Measurements from ENCODE around the gene ABCG4.
"Not testable (repeated sequence)": the region's sequence is repeated elsewhere in the genome, so short reads cannot be mapped to it uniquely, and the experiment has no call there.

Gene ABCG4

DNA sequence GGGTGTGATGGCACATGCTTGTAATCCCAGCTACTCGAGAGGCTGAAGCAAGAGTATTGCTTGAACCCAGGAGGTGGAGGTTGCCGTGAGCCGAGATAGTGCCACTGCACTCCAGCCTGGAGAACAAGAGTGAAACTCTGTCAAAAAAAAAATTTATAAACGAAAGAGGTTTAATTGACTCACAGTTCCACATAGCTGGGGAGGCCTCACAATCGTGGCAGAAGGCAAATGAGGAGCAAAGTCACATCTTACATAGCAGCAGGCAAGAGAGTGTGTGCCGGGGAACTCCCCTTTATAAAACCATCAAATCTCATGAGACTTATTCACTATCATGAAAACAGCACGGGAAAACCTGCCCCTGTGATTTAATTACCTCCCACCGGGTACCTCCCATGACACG lies 35.5 kb downstream of the ABCG4 start:
- not testable (repeated sequence) for DNase-seq (ENCODE audit: low read depth)

DNA sequence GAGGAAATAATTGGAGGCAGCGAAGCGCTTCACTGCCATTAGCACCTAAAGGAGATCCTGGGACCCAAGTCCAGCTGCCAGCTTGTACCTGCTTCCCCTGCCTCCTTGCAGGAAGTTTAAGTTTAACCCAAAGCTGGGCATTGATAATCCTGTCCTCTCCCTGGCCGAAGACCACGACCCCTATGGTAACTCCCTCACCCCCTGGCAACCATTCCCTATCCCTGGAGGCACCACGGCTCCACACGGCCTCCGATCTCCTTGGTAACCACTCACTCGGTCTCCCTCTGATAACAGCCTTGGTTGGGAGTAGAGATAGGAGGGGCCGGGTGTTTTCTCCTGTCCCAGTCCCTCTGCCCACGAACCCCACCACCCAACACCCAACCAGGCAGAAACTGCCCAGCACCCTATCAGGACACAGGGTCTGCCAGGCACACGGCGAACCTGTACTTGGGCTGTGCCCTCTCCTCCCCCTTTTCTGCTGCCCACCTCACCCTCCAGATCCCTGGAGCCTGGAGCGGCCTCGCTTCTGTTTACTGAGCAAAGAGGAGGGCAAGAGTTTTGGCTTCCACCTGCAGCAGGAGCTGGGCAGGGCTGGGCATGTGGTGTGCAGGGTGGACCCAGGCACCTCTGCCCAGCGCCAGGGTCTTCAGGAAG lies 37.3 kb downstream of the ABCG4 start:
- no peak for DNase-seq (ENCODE audit: low read depth)

DNA sequence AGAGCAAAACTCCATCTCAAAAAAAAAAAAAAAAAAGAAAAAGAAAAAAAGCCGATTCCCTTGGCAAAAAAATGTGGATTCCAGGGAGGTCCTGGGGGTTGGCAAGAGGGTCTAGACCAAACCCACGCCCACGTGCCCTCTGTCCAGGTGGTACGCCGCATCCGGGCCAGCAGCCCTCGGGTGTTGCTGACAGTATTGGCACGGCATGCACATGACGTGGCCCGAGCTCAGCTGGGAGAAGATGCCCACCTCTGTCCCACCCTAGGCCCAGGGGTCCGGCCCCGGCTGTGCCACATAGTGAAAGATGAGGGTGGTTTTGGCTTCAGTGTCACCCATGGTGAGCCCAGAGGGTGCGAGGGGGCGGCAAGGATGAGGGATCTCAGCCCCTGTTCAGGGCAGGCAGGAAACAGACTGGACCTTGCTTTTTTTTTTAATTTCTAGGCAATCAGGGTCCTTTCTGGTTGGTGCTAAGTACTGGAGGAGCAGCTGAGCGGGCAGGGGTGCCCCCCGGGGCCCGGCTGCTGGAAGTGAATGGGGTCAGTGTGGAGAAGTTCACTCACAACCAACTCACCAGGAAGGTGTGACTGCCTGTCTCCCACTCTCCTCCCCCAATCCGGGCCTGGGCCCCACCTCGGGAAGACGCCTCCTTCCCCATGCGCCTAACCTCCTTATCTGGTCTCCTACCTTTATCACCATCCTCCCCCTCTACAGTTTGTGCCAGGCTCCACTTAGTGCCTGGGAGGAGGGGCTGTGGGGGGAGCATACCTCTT lies 38.5 kb downstream of the ABCG4 start:
- no peak for DNase-seq (ENCODE audit: low read depth)

DNA sequence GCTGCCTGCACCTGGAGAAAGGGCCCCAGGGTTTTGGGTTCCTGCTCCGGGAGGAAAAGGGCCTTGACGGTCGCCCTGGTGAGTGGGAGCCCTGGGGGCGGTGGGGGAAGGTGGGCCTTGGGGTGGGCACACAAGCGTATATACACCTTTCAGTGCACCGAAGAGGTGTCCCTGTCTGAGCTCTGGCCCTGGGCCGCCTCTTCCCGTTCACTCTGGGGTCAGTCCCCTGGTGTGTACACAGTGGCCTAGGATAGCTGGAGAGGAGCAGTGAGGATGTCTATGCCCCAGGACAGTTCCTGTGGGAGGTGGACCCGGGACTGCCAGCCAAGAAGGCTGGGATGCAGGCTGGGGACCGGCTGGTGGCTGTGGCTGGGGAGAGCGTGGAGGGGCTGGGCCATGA lies 39.2 kb downstream of the ABCG4 start:
- no peak for DNase-seq (ENCODE audit: low read depth)

DNA sequence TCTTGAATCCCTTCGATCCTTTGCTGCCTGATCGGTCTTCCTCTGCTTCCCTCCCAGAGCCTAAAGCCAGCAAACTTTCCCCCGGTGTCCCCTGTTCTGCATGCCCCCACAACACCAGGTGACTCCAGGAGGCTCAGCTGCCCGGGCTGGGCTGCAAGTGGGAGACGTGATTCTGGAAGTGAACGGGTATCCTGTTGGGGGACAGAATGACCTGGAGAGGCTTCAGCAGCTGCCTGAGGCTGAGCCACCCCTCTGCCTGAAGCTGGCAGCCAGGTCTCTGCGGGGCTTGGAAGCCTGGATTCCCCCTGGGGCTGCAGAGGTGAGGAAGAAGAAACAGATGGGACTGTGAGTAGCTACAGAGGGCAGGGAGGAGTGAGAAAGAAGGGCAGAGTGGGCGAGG lies 40.0 kb downstream of the ABCG4 start:
- no peak for DNase-seq (ENCODE audit: low read depth)

DNA sequence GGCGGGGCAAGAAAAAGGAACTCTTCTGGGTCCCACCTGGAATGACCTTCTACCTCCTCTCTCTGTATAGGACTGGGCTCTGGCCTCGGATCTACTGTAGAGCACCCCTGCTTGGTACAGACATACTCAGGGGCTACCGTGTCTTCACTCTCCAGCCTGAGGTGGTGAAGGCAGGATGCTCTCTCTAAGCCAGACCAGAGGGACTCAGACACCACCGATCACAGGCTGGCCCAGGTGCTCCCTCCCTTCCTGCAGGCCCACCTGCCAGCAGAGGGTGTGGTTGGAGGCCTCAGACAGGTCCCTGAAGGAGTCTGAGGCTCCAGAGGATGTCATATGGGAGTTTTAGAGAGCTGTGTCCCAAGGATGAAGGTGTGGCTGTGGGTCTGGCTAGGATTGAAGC lies 40.5 kb downstream of the ABCG4 start:
- DNase-seq (ENCODE audit: low read depth), result no peak

DNA sequence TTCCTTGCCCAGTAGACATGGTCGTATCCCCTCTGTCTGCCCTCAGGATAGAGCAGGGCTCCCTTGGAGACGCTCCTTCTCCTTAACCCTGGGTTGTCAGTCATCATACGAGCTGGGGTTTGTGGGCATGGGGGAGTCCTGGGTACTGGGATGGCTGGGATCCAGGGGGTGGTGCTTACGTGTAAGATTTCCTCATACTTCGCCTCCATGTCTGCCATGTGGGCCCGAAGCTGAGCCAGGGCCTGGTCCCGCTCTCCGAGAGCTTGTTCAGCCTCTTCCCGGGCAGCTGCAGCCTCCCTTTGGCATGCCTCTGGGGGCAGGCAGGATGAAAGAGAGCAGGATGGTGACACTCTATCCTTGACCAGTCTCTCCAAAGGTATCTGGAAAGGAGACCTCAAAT lies 41.7 kb downstream of the ABCG4 start:
- DNase-seq (ENCODE audit: low read depth), result no peak

DNA sequence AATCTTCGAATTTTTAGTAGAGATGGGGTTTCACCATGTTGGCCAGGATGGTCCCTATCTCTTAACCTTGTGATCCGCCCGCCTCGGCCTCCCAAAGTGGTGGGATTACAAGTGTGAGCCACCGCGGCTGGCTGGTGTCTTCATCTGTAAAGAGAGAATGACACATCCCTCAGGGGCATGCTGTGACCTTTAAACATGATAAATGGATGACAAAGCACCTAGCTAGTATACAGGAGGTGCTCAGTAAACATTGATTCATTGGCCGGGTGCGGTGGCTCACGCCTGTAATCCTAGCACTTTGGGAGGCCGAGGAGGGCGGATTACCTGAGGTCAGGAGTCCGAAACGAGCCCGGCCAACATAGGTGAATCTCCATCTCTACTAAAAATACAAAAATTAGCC lies 42.4 kb downstream of the ABCG4 start:
- not testable (repeated sequence) for DNase-seq (ENCODE audit: low read depth)

DNA sequence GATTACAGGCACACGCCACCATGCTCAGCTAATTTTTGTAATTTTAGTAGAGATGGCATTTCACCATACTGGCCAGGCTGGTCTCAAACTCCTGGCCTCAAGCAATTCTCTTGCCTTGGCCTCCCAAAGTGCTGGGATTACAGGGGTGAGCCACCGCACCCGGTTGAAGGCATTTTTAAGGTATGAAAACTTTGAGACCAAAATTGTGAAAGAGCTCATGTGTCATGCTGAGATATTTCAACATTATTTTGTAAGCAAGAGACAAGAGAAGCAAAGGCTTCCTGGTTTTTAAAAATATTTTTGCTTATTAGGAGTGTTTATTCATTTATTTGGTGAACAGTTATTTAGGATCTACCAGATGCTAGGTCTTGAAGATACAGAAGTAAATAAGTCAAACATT lies 43.3 kb downstream of the ABCG4 start:
- DNase-seq (ENCODE audit: low read depth), result no peak

DNA sequence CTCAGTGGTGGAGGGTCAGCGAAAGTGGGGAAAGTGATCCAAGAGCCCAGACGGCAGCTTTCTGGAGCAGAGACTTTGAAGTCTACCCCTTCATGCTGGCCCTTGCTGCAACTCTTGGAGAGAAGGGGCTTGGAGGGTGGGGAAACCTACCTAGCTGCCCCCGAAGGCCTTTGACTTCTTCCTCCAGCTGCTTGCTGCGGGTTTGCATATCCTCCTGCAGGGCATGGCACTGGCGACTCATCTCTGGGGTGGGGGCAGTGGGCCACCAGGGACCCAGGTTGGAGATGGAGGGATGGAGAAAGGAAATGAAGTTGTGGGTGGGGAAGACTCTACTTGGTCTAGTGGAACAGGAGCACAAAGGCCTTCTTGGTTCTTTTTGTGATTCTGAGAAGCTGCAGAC lies 44.1 kb downstream of the ABCG4 start:
- no peak for DNase-seq (ENCODE audit: low read depth)

DNA sequence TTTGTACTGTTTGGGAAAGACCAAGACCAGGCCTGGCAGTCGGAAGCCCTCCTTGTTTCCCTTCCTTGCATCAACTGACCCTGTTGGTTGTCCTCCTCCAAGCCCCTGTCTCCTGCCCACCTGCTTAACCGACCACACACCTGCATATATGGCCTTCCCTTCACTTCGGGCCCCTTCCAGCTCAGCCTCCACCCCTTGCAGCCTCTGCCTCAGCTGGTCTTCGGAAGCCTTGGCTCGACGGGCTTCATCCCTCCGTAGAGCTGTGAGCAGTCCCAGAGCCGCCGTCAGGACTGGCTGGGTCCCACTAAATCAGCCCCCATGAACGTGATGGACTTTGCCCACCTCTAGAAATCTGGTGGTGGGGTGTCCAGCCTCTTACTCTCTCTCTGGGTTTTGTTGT lies 44.8 kb downstream of the ABCG4 start:
- no peak for DNase-seq (ENCODE audit: low read depth)

DNA sequence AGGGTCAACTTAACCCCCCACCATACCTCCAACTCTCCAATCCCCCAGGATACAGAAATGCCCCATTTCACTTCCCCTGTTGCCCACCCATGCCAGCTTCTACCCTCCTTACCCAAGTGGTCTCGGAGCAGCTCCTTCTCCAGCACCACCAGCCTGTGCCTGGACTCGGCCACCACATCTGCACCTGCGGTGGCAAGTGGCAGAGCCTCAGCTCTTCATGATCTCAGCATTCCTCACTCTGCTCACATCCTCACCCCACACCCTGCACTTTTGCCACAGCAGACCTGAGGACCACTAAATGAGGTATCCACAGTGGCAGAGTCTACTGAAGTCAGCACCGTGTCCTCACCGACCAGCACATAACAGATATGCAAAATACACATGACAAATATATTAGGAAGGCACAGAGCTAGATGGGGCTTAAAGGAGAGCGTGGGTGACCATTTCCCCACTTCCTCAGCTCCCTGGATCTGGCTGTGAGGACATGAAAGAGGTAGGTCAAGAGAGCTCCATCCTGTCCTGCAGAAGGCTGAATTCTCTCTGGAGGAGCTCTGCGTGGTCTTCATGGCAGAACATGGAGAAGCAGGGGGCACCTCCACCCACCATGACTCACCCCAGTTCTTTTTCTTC lies 46.1 kb downstream of the ABCG4 start:
- DNase-seq (ENCODE audit: low read depth), result no peak

DNA sequence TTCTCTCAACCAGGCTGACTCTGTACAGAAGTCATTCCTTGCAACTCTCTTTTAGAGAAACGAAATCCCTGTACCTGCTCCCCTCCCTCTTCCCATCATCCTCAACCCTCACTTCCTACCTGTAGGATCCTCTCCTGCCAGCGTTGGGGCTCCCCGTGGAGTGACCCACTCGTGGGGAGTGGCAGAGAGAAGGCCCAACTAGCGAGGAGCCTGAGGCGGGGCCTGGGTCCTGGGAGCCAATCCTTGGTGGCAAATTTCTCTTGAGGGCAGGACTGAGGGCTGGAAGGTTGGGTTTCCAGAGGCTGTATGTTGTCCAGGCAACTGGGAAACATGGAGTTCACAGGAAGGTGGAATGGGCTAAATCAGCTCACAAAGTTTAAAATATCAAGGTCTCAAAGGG lies 46.8 kb downstream of the ABCG4 start:
- no peak for DNase-seq (ENCODE audit: low read depth)

DNA sequence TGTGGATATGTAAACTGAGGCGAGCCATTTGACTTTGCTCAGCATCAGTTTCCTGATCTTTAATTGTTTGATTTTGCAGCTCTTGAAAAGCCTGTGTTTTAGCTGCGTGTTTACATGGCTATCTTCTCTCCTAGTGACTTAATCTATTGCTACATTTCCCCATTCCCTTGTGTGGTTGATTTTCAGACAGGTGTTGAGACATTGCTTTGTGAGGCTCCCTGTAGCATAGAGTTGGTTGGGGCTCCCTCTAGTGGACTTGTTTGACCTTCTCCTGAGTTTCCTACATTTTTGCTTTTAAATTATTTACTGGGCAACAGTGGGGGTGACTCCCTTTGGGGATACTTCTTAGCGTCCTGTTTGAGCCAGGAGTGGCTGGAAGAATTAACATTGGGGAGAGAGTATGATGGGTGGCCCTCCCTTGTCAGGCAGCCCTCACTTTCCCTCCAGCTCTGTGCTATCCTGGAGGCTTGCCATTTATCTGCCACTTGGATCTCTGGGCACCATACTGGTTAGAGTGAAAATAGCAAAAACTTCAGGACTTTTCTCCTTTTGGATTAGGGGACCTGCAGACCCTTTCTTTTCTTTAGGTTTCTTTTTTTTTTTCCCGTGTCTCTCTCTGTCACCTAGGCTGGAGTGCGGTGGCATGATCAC lies 48.1 kb downstream of the ABCG4 start:
- peak; percentile 63 for DNase-seq (ENCODE audit: low read depth)

DNA sequence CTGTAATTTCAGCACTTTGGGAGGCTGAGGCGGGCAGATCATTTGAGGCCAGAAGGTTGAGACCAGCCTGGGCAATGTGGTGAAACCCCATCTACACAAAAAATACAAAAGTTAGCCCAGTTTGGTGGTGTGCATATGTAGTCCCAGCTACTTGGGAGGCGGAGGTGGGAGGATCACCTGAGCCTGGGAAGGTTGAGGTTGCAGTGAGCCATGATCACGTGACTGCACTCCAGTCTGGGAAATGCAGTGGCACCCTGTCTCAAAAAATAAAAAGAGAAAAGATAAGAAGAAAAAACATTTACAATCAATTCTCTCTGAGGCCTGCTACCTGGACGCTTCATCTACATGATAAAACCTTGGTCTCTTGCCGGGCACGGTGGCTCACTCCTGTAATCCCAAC lies 50.1 kb downstream of the ABCG4 start:
- no peak for DNase-seq (ENCODE audit: low read depth)

DNA sequence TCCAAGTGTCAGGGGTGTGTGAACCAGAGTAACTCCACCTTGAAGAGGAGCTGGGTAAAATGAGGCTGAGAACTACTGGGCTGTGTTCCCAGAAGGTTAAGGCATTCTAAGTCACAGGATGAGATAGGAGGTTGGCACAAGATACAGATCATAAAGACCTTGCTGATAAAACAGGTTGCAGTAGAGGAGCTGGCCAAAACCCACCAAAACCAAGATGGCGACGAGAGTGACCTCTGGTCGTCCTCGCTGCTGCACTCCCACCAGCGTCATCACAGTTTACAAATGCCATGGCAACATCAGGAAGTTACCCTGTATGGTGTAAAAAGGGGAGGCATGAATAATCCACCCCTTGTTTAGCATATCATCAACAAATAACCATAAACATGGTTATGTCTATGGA lies 52.4 kb downstream of the ABCG4 start:
- DNase-seq (ENCODE audit: low read depth), result not testable (repeated sequence)

DNA sequence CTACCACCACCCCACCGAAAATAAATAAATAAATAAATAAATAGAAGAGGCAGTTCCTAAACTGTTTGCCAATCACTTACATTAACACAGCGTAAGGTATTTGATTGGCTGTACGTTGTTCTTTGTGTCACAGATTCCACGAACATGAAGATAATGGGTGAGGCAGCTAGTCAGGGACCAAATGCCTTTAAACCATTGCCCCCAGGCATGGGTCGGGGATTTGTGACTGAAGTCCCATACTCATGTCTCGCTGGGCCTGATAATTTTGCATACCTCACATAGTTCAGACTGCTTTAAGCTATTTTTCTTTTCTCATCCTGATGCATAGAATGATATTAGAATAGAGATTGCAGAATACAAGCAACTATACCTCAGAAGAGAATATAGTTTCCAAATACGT lies 53.7 kb downstream of the ABCG4 start:
- DNase-seq (ENCODE audit: low read depth), result no peak

DNA sequence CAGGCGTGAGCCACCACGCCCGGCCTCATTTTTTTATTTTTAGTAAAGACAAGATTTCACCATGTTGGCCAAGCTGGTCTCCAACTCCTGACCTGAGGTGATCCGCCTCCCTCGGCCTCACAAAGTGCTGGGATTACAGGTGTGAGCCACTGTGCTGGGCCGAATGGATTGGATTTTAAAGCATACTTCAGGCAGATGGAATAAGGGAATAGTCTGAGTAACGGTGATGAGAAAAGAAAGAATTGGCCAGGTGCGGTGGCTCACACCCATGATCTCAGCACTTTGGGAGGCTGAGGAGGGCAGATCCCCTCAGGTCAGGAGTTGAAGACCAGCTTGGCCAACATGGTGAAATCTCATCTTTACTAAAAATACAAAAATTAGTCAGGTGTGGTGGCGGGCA lies 55.2 kb downstream of the ABCG4 start:
- no peak for DNase-seq (ENCODE audit: low read depth)

DNA sequence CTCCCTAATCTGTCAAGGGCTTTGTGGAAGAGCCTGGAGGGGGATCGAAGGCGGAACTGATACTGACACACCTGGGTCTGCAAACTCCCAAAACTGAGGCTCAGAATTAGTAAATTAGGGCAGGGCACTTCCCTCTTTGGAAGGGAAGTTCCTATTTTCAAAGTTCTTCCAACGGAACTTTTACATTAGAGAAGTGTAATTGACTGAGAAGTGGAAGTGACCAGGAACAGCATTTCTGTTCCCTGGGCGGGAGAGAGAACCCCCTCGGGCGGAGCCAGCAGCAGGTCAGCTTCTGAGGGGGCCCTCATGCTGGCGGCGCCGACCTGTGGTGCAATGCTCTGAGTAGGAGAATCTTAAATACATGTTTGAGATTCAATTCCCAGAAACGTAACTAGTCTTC lies 56.2 kb downstream of the ABCG4 start:
- DNase-seq (ENCODE audit: low read depth), result no peak

DNA sequence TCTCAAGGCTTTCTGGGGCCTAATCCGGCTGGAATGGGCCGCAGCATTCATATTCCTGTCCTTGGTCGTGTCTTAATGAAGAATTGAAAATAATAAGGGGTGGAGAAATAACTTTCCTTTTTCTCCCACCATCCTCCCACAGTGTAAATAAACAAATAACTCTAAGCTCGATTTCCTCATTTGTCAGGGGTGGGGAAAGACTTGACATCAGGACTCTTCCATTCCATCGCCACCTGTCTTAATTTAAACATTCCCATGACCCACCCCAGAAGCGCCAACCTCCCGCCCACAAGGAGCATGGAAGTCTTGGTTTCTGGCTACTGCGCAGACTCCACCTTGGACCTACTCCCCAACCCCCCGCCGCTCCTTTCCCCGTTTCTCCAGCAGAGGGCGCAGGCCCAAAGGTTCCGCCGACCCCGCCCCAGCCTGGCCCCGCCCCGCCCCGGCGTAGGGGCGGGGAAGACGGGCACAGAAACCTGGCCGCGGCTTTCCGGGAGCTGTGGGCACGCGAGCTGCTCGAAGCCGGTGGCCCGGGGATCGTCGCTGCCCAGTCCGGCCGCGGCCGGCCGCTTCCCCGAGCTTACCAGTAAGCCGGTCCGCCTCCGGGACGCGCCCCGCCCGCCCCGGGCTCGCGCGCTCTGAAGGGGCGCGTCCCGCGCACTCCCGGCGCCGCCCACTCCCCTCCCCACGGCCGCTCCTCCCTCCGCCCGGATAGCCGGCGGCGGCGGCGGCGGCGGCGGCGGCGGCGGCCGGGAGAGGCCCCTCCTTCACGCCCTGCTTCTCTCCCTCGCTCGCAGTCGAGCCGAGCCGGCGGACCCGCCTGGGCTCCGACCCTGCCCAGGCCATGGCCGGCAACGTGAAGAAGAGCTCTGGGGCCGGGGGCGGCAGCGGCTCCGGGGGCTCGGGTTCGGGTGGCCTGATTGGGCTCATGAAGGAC lies 57.0 kb downstream of the ABCG4 start, which contains the start of gene CBL:
Gene CBL, plus strand, starts transcription at position 766 of the 937 bp plus-strand sequence. Its CDS starts 79 bp downstream, at position 845.
- peak; percentile 92 for DNase-seq (ENCODE audit: low read depth)

DNA sequence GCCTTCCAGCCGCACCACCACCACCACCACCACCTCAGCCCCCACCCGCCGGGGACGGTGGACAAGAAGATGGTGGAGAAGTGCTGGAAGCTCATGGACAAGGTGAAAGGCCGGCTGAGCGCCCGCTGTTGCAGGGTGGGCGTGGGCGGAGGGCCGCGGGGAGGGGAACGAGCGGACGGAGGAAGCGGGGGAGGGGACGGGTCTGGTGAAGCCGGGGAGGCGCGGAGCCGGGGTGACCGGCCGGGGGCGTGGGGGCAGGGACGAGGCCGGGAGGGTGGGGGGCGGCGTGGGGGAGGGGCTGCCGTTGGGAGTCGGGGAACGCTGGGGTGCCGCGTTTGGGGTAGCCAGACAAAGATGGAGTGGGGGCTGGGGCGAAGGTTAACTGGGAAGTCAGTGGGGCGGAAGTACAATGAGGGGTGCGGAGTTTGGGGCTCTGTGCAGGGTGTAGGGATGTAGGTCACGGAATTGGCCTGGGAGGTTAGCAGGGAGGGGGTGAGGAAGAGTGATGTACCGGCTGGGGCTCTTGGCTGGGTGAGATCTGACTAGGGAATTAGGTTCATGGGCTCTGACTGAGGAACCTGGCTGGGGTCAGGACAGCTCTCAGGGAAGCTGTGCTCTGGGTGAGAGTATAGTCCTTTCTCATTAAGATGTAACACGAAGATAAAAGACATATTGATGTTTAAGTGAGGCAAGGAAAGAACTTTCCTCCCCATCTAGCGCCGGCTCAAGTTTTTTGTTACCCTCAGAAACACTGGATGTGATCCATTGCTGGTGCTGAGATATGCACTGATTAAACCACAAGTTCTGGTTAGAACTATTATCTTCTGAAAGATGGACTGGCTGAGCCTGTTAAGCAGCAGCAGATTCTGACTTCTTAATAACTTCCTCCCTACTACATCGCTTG lies 57.9 kb downstream of the ABCG4 start:
- DNase-seq (ENCODE audit: low read depth), result peak; percentile 23
